Liver (tissue), 3 donors: Measurements from ENCODE around the gene FCGR3A.
"Not testable (repeated sequence)": the region's sequence is repeated elsewhere in the genome, so short reads cannot be mapped to it uniquely, and the experiment has no call there.

Experiments used
- EGR1 ChIP-seq, 2 donors: IDR thresholded peaks; 2 replicates each; pipeline ENCODE4 v1.6.1; 2016 to 2018; ENCODE audit warnings: antibody characterized with exemption in 2 of 2, low read depth in 2 of 2
- GABPA ChIP-seq, 2 donors: IDR thresholded peaks in 1 of 2; conservative IDR thresholded peaks in 1 of 2; 2 replicates each; pipeline ENCODE4 v1.6.1; 2016; ENCODE audit warnings: antibody characterized with exemption in 2 of 2, mild to moderate bottlenecking in 1 of 2, moderate library complexity in 1 of 2
- JUND ChIP-seq, 2 donors: IDR thresholded peaks; 2 replicates each; pipeline ENCODE4 v1.6.1; 2016; ENCODE audit warnings: antibody characterized with exemption in 2 of 2
- TAF1 ChIP-seq: conservative IDR thresholded peaks from 2 replicates; pipeline ENCODE4 v1.6.1; 2016; ENCODE audit warnings: antibody characterized with exemption, mild to moderate bottlenecking
- TF ChIP-seq, protein P1 (sequence below): fragments of 150-350 bp; IDR thresholded peaks from 2 replicates; pipeline ENCODE4 v1.5.1; 2017; ENCODE audit warnings: improper control_type of control experiment, low read depth, low read length; ENCODE audit not compliant: missing input control
- TF ChIP-seq, protein P2 (sequence below): IDR thresholded peaks from 2 replicates; pipeline ENCODE4 v1.6.1; 2016; ENCODE audit warnings: antibody characterized with exemption
- donor health status: healthy.
- donor health status: healthy.

DNA sequence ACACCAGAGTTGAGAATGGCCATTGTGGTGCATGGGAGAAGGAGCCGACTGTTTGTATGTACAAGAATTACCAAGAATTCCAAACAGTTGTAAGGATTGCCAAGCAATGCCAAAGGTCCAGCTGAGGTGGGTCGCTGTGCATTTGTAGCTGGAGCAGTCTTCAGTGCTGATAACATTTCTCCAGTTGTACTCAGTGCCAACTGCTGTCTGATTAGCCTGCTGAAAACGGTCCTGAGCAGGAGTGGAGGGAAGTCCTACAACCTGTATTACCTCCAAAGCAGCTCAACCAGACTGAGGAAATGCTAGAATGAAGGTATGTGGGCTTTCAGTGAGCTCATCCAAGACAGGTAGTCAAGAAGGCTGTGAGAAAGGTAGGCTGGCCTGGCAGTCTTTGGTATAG lies 6.5 kb upstream of the FCGR3A start:
- not testable (repeated sequence) for TF ChIP-seq TAF1; JUND (IDR thresholded peaks at IDR 0.05); GABPA (IDR thresholded peaks at IDR 0.05 in 1 of 2, conservative IDR thresholded peaks at IDR 0.05 in 1 of 2); EGR1 (IDR thresholded peaks at IDR 0.05; ENCODE audit: low read depth in 2 of 2)
- TF ChIP-seq, protein P1, sequence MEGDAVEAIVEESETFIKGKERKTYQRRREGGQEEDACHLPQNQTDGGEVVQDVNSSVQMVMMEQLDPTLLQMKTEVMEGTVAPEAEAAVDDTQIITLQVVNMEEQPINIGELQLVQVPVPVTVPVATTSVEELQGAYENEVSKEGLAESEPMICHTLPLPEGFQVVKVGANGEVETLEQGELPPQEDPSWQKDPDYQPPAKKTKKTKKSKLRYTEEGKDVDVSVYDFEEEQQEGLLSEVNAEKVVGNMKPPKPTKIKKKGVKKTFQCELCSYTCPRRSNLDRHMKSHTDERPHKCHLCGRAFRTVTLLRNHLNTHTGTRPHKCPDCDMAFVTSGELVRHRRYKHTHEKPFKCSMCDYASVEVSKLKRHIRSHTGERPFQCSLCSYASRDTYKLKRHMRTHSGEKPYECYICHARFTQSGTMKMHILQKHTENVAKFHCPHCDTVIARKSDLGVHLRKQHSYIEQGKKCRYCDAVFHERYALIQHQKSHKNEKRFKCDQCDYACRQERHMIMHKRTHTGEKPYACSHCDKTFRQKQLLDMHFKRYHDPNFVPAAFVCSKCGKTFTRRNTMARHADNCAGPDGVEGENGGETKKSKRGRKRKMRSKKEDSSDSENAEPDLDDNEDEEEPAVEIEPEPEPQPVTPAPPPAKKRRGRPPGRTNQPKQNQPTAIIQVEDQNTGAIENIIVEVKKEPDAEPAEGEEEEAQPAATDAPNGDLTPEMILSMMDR: not testable (repeated sequence)
- TF ChIP-seq, protein P2, sequence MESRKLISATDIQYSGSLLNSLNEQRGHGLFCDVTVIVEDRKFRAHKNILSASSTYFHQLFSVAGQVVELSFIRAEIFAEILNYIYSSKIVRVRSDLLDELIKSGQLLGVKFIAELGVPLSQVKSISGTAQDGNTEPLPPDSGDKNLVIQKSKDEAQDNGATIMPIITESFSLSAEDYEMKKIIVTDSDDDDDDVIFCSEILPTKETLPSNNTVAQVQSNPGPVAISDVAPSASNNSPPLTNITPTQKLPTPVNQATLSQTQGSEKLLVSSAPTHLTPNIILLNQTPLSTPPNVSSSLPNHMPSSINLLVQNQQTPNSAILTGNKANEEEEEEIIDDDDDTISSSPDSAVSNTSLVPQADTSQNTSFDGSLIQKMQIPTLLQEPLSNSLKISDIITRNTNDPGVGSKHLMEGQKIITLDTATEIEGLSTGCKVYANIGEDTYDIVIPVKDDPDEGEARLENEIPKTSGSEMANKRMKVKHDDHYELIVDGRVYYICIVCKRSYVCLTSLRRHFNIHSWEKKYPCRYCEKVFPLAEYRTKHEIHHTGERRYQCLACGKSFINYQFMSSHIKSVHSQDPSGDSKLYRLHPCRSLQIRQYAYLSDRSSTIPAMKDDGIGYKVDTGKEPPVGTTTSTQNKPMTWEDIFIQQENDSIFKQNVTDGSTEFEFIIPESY: not testable (repeated sequence)
